ENCODE results near the gene TIMP3.

The TIMP3 gene

GRCh38 chr22:32830957-32831356, 29.5 kb downstream of the TIMP3 start:
- no peak for DNase-seq

GRCh38 chr22:32831584-32831983, 30.1 kb downstream of the TIMP3 start:
- DNase-seq = no peak

- DNase-seq = no peak
Observed at GRCh38 chr22:32832174-32832573, 30.7 kb downstream of the TIMP3 start.

- no peak for DNase-seq
Observed at GRCh38 chr22:32836280-32837123, 35.0 kb downstream of the TIMP3 start.

- DNase-seq = no peak
Observed at GRCh38 chr22:32837142-32837541, 35.6 kb downstream of the TIMP3 start.

- DNase-seq = no peak
Observed at GRCh38 chr22:32837803-32838202, 36.3 kb downstream of the TIMP3 start.

GRCh38 chr22:32839831-32840584, 38.5 kb downstream of the TIMP3 start:
- DNase-seq = no peak

- DNase-seq = no peak
Observed at GRCh38 chr22:32841175-32841574, 39.7 kb downstream of the TIMP3 start.

- no peak for DNase-seq
Observed at GRCh38 chr22:32842486-32842885, 41.0 kb downstream of the TIMP3 start.

GRCh38 chr22:32843300-32843699, 41.8 kb downstream of the TIMP3 start:
- DNase-seq = no peak

- DNase-seq = no peak
Observed at GRCh38 chr22:32844251-32844650, 42.7 kb downstream of the TIMP3 start.

- no peak for DNase-seq
Observed at GRCh38 chr22:32846780-32847491, 45.4 kb downstream of the TIMP3 start.

- DNase-seq = no peak
Observed at GRCh38 chr22:32848226-32848625, 46.7 kb downstream of the TIMP3 start.

- no peak for DNase-seq
Observed at GRCh38 chr22:32849501-32849900, 48.0 kb downstream of the TIMP3 start.

- DNase-seq = no peak
Observed at GRCh38 chr22:32850157-32850556, 48.7 kb downstream of the TIMP3 start.

- no peak for DNase-seq
Observed at GRCh38 chr22:32850591-32851517, 49.3 kb downstream of the TIMP3 start.

- DNase-seq = no peak
Observed at GRCh38 chr22:32852395-32853251, 51.1 kb downstream of the TIMP3 start.

GRCh38 chr22:32853662-32854061, 52.2 kb downstream of the TIMP3 start:
- DNase-seq = no peak

GRCh38 chr22:32854351-32854804, 52.9 kb downstream of the TIMP3 start:
- DNase-seq = no peak

GRCh38 chr22:32855045-32855756, 53.7 kb downstream of the TIMP3 start:
- DNase-seq = no peak
